Measurements from ENCODE around the gene BCAR3.

BCAR3 gene

DNA sequence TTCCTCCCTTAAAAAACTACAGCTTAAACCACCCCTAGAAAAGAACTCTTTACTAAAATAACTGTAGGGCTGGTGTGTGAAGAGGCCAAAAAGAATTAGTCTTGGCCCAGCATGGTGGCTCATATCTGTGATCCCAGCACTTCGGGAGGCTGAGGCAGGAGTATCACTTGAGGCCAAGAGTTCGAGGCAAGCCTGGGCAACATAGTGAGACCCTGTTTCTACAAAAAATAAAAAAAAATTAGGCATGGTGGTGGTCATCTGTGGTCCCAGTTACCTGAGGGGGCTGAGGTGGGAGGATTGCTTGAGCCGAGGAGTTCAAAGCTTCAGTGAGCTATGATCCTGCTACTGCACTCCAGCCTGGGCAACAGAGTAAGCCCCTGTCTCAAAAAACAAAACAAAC, 44.9 kb downstream of the BCAR3 start:
- no peak for DNase-seq (ENCODE audit: low read depth)

GRCh38 chr1:93635614-93636543, 45.8 kb downstream of the BCAR3 start:
- no peak for DNase-seq (ENCODE audit: low read depth)

DNA sequence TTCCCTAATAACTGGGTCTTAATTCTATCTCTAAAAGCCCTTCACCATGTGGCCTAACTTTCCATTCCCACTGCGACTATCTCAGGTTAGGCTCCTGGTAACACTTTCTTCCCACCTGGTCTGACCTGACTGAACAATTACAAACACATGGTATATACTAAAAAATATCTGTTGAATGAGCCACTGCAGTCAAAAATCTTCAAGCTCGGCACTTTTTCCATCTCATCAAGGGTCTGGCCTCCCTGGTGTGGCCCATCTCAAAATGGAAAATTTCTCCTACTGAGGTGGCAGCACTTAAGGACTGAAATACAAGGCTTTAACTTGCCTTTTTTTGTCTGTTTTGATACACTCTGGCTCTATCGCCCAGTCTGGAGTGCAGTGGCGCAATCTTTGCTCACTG, 48.3 kb downstream of the BCAR3 start:
- DNase-seq (ENCODE audit: low read depth), result no peak

DNA sequence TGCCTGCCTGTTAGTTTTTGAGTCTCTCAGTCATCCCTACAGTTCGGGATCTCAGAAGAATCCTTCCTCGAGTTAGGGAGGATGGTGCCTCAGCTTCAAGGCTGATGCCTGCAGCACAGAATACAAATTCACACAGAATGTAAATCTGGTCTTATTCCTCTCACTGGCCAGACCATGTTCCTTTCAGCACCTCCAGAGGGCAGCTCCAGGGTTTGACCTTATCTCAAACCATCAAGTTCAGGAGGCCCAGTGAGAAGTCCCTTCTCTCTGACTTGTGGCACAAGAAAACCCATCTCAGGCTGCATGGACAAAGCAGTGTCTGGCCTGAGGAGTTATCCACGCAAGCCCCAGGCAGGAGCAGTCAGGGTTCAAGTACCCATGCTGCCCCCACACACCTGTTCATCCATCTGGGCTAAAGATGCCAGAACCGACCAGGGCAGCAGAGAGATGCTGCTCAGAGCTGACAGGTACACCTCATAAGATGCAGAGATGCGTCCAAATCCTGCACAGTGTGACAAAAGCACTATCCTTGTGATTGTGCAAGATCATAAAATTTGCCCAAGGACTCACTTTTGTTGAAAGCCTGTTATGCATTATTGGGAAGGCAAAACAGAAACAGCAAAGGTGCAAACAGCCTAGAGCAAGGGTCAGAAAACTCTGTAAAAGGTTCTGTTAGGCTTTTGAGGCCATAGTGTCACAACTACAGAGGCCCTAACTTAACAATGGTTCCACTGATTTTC, 49.8 kb downstream of the BCAR3 start:
- DNase-seq (ENCODE audit: low read depth), result no peak

DNA sequence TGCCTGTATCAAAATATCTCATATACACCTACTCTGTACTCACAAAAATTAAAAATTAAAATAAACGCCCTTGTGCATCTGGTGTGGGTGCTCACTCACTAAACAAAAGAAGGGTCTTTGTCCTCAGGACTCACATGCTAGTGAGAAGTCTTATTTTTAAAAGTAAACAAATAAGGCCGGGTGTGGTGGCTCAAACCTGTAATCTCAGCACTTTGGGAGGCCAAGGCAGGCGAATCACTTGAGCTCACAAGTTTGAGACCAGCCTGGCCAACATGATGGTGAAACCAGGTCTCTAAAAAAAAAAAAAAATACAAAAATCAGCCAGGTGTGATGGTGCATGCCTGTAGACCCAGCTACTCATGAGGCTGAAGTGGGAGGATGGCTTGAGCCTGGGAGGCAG, 51.5 kb downstream of the BCAR3 start:
- no peak for DNase-seq (ENCODE audit: low read depth)

GRCh38 chr1:93629101-93630059, 52.3 kb downstream of the BCAR3 start:
- peak; percentile 12 for DNase-seq (ENCODE audit: low read depth)

DNA sequence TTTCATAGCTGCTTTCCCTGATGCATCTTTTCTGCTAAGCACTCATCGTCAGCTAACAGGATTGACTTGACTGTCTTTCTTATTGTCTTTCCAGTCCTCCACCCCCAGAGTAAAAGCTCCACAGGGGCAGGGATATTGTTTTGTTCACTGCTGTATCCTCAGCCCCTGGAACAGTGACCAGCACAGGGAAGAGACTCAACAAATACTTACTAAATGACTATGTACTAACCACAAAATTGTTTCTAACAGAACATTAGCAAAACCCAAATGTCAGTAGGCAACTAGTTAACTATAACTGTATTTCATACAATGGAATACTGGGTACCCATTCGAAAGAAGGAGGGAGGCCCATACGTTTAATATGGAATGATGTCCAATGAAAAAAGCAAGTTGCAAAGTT, 53.0 kb downstream of the BCAR3 start:
- DNase-seq (ENCODE audit: low read depth), result no peak

DNA sequence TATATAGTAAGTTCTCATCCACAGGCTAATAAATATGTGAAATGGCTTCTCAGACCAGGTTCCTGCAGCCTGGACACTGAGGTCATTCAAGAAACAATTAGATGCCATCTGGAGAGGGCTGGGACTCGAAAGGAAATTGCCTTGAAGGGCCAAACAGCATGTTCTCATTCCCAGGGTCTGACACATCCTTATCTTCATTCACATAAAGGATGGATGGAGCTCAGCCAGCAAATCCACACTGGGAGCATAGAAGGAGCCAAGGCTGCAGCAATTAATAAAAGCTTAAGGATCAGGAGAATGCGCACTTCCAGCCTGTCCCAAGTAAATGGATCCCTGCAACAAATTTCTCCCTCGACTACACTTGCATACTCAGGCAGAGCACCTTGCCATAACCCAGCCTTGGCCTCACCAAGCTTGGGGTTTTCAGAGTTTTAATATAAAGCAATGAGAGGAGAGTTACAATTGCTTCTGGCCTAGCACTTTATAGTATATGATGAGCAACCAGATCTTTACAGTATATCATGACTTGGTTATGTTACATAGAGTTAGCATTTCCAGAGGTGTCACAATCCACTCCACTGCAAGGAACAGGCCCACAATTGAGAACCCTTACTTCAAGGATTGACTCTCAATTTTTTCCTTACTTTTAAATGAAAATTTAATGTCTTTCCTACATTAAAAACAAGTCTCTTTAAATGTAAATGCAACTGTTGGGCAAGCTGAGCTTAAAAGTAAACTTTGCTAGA, 55.9 kb downstream of the BCAR3 start:
- no peak for DNase-seq (ENCODE audit: low read depth)

- no peak for DNase-seq (ENCODE audit: low read depth)
These were observed 57.8 kb downstream of the BCAR3 start for GRCh38 chr1:93623875-93624274.

GRCh38 chr1:93623436-93623835, 58.2 kb downstream of the BCAR3 start:
- no peak for DNase-seq (ENCODE audit: low read depth)

GRCh38 chr1:93621246-93621645, 60.4 kb downstream of the BCAR3 start:
- no peak for DNase-seq (ENCODE audit: low read depth)

- DNase-seq (ENCODE audit: low read depth), result no peak
These were observed 60.8 kb downstream of the BCAR3 start for GRCh38 chr1:93620841-93621210.

DNA sequence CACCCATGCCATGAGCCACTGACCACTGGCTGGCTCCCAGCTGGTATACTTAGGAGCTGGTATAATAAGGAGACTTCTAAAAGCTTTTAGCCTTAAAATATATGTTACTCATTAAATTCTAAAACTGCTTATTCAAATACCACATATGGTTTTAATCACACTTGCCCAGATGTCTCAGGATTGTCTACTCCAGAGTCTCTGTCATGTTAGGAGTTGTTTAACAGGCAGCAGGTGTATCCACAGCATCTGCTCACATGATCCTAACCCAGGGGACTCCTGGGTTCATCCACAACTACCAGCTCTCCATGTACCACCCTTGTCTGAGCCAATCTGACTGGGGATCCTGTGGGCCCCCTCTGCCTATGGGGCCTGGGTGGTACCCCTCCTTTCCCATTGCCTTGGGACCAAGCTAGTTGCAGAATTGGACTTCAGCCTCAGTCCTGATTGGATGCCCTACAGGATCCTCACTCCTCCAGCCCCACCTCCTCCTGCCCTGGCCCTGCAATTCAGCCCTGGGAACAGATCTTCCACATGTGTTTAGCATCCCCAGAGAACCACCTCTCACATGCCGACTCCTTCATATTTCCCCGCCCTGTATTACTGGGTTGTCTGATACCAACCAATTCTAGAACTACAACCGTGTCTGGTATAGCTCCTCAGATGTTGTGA, 61.3 kb downstream of the BCAR3 start:
- DNase-seq (ENCODE audit: low read depth), result no peak

GRCh38 chr1:93619507-93620171, 62.0 kb downstream of the BCAR3 start:
- no peak for DNase-seq (ENCODE audit: low read depth)

DNA sequence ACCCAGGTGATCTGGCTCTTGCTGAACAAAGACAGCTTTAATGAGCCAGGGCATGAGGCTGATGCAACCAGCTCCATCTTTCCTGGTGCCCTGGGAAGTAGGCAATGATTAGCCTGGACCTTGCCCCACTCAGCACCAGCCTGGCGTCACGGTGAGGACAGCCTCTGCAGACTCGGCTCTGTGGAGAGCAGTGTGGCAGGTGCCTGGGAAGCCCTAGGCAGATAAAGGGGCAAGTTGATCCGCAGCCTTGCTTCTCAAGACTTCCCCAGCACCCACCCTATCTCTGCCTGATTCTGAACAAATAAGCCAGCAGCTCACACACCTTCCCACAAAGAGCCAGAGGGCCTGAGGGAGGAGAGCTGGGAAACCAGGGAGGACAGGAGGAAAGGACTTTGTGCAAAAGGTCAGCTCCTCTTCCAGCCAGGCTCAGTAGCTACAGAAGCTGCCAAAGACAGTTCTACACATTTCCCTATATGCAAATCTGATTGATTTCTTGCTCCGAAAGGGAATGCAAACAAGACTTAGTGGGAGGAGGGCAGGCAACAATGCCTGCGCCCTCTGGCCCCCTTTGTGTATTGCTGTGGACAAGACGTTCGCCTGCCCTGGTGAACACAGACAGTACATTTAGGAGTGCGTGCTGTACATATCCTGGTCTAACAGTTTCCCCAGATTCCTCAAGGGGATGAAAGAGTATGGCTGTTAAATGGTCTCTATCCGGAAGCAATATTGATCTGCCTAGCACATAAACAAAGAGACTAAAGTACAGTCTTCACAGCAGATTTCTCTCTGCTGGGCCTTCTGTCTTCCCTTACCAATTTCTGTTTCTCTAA, 63.8 kb downstream of the BCAR3 start:
- no peak for DNase-seq (ENCODE audit: low read depth)

DNA sequence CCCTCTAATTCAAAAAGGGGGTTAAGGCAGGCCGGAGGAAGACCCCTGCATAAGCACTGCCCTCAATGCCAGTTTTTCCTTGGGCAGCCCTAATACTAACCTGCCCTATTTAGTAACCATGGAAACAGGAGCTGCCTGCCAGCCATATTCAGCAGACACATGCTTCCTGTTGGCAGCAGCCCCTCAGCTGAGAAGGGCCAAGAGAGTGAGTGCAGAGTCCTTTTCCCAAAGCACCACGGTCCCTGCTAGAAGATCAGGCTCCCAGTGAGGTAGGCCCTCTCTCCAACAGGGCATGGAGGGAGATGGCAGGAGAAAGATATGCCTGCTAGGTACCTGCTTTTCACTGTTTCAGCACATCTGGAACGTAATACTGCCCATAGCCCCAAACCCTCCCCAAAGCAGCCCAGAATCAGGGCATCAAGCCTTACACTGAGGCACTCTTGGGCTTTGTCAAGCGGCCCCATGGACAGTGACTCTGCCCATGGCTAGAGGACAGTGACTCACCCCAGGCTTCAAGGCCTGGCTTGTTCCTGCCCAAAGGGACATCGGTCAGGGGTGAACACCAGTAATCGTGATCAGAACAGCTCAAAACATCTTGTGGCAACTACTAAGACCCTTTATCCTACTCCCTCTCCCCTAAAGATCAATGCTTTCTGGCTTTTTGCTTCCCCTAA, 64.5 kb downstream of the BCAR3 start:
- no peak for DNase-seq (ENCODE audit: low read depth)

DNA sequence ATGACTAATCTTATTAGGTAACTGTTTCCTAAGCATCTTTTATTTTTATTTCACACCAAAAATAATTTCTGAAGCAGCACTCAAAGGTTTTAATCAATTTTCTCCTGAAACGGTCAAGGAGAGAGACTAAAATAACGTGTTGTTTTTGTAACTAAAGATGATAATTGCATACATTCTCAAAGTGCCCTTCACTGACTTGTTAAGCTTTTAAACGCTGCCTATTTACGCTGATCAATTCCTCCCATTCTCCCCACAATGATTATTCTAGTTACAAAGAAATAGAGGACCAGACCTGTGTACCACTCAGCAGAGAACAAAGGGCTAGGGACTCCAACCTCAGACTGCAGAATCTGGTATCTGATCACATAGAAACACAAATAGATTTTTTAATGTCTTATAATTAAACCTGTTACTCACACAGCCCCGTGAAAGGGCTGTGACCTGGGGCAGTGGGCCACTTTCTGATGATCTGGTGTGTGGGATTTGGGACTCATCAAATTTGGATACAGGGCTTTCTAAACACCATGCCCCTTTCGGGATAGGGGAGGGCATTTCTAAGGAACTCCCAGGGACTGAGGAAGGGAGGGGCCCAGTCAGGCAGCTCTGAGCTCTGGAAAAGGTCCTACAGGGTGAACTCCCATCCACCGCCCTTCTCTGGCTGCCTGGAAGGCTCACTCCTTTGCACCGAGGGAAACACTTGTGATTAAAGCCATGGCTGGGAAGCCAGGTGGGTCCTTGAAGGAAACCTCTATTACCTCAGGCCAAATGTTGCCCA, 65.2 kb downstream of the BCAR3 start:
- no peak for DNase-seq (ENCODE audit: low read depth)

DNA sequence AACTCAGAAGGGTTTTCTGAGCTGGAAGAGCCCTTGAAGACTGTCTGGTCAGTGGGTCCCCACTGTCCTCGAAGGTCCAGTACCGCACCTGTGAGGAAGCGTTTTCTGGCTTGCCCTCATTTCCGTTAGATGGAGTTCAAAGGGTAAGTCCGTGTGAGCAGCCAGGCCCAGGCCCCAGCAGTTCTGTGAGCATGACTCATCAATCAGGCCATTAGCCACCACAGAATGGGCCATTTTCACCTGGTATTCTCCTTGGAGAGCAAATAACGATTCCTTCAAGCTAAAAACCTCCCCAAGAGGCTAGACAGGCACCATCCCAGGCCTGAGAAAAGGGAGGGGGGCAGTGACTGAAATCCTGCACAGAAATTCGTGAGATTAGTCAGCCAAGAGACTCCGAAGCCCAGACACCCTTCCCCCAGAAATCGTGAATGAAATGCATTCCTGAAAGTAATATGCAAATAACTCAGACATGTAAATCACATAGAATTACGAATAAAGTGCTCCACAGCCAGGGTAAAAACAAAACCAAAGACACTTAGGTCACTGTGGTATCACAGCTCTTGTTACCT, 66.0 kb downstream of the BCAR3 start:
- no peak for DNase-seq (ENCODE audit: low read depth)
